ENCODE data around the gene MYH14. TPM values are rescaled to one million over a fixed set of nuclear protein-coding genes. Genes with fewer than 3 reads are reported as not detected.
"Not testable (repeated sequence)": the region's sequence is repeated elsewhere in the genome, so short reads cannot be mapped to it uniquely, and the experiment has no call there.

Gene MYH14
- total RNA-seq, 1 experiment from 2014 or later: 0.84 TPM

GRCh38 chr19:50340331-50340730 lies 136.9 kb downstream of the MYH14 start:
- ChIA-PET POLR2A (ENCODE audit: low non-redundant PET) (interaction anchor here (0.7 kb wide), 1 partner anchor 552 kb away, joined by 3 read pairs; no protein-coding TSS in a partner anchor), CTCF (no interaction called here)
- BruUV-seq (replicated peaks): no TSS peak

GRCh38 chr19:50341091-50341564 lies 137.7 kb downstream of the MYH14 start:
- ChIA-PET CTCF (no interaction called here), POLR2A (ENCODE audit: low non-redundant PET) (no interaction called here)
- Histone ChIP-seq H3K27ac (ENCODE audit: low read depth, low read length, poor library complexity, severe bottlenecking) (no peak overlapping the region), H3K4me1 (ENCODE audit: insufficient read depth, low read length, poor library complexity, severe bottlenecking) (no peaks in the 10 kb centered on the region), H3K36me3 (ENCODE audit: insufficient read depth, low read length, poor library complexity, severe bottlenecking) (no peaks in the 10 kb centered on the region), H3K4me3 (ENCODE audit: low read depth, low read length, poor library complexity, severe bottlenecking) (no peak overlapping the region), H3K27me3 (replicated peaks; ENCODE audit: insufficient read depth, low read depth, low read length, poor library complexity) (no peaks in the 10 kb centered on the region), H3K9me3 (ENCODE audit: low read depth, low read length, poor library complexity, severe bottlenecking) (no peaks in the 10 kb centered on the region)
- DNase-seq (ENCODE audit: low spot score): no peak
- no peak for TF ChIP-seq EZH2 (IDR thresholded peaks at IDR 0.05; ENCODE audit: borderline replicate concordance, low read depth, low read length, poor library complexity, severe bottlenecking)
- no peak for TF ChIP-seq CTCF (conservative IDR thresholded peaks at IDR 0.05; ENCODE audit: low read depth, low read length)
- no TSS peak for BruUV-seq (replicated peaks)
- intact Hi-C loops (cut with micrococcal nuclease; ENCODE audit: unreplicated experiment): no loop called here

More at GRCh38 chr19:50340331-50340730, 136.9 kb downstream of the MYH14 start:
- H3K27ac ChIP-seq (ENCODE audit: low read depth, low read length, poor library complexity, severe bottlenecking): no peak overlapping the region
- H3K9me3 ChIP-seq (ENCODE audit: low read depth, low read length, poor library complexity, severe bottlenecking): no peaks in the 10 kb centered on the region
- H3K4me3 ChIP-seq (ENCODE audit: low read depth, low read length, poor library complexity, severe bottlenecking): no peak overlapping the region
- no peak for TF ChIP-seq CTCF (conservative IDR thresholded peaks at IDR 0.05; ENCODE audit: low read depth, low read length)
- DNase-seq (ENCODE audit: low spot score): no peak
- intact Hi-C loops (cut with micrococcal nuclease; ENCODE audit: unreplicated experiment): no loop called here
- H3K36me3 ChIP-seq (ENCODE audit: insufficient read depth, low read length, poor library complexity, severe bottlenecking): no peaks in the 10 kb centered on the region
- no peaks in the 10 kb centered on the region for H3K27me3 ChIP-seq (replicated peaks; ENCODE audit: insufficient read depth, low read depth, low read length, poor library complexity)
- H3K4me1 ChIP-seq (ENCODE audit: insufficient read depth, low read length, poor library complexity, severe bottlenecking): no peaks in the 10 kb centered on the region

GRCh38 chr19:50344661-50345318 lies 141.4 kb downstream of the MYH14 start:
- Histone ChIP-seq H3K9me3 (ENCODE audit: low read depth, low read length, poor library complexity, severe bottlenecking) (no peaks in the 10 kb centered on the region), H3K36me3 (ENCODE audit: insufficient read depth, low read length, poor library complexity, severe bottlenecking) (no peaks in the 10 kb centered on the region), H3K27me3 (replicated peaks; ENCODE audit: insufficient read depth, low read depth, low read length, poor library complexity) (no peaks in the 10 kb centered on the region), H3K4me3 (ENCODE audit: low read depth, low read length, poor library complexity, severe bottlenecking) (no peak overlapping the region), H3K4me1 (ENCODE audit: insufficient read depth, low read length, poor library complexity, severe bottlenecking) (no peaks in the 10 kb centered on the region), H3K27ac (ENCODE audit: low read depth, low read length, poor library complexity, severe bottlenecking) (no peak overlapping the region)
- DNase-seq (ENCODE audit: low spot score): no peak
- no TSS peak for BruUV-seq (replicated peaks)
- ChIA-PET POLR2A (ENCODE audit: low non-redundant PET) (no interaction called here), CTCF (no interaction called here)
- TF ChIP-seq EZH2 (IDR thresholded peaks at IDR 0.05; ENCODE audit: borderline replicate concordance, low read depth, low read length, poor library complexity, severe bottlenecking) (no peak), CTCF (conservative IDR thresholded peaks at IDR 0.05; ENCODE audit: low read depth, low read length) (no peak)
- intact Hi-C loops (cut with micrococcal nuclease; ENCODE audit: unreplicated experiment): no loop called here

- intact Hi-C loops (cut with micrococcal nuclease; ENCODE audit: unreplicated experiment); CTCF ChIA-PET; BruUV-seq (replicated peaks); H3K36me3 ChIP-seq (ENCODE audit: insufficient read depth, low read length, poor library complexity, severe bottlenecking); H3K4me1 ChIP-seq (ENCODE audit: insufficient read depth, low read length, poor library complexity, severe bottlenecking); POLR2A ChIA-PET (ENCODE audit: low non-redundant PET); H3K4me3 ChIP-seq (ENCODE audit: low read depth, low read length, poor library complexity, severe bottlenecking); H3K27ac ChIP-seq (ENCODE audit: low read depth, low read length, poor library complexity, severe bottlenecking); H3K9me3 ChIP-seq (ENCODE audit: low read depth, low read length, poor library complexity, severe bottlenecking); H3K27me3 ChIP-seq (replicated peaks; ENCODE audit: insufficient read depth, low read depth, low read length, poor library complexity); DNase-seq (ENCODE audit: low spot score): not testable (repeated sequence)
Observed at GRCh38 chr19:50347089-50347581, 143.7 kb downstream of the MYH14 start.

All from A673 (cell line).